Measurements from ENCODE around the gene KCP.

DNA sequence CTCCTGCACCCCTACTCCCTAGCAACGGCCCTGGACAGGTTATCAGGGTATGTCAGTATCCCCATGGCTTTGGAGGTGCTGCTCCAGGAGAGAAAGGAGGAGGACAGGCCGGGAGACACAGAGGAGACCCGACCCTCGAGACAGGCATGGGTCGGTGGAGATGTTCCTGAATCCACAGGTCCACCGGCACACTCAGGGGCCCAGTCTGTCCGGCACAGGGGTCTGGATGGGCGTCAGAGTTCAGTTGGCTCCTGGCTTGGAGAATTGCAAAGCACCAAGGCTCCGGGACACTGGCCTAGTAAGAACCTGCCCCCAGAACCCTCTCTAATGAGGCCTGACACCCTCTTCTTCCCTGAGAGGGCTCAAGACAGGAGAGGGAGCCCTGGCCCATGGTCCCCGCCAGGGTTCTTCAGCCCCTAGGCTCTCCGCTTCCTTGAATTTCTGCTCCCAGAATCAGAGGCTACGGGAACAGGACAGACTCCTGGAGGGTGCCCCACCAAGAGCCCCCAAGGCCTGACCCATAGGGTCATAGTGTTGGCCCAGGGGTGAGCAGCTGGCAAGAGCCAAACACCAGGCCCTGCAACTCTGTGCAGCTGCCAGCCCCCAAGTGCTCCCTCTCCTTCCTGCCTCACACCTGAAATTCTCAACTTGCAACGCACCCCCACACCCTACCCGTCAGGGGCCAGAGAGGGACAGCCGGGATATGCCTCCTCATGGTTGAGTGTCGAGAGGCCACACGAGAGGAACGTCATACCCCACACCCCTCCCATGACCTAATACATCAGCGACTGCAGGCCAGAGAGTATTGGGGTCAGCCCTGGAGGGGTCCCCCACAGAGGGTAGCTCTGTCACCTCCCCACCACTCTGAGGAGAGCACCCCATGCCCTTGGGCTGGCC lies 21.7 kb upstream of the KCP start:
- TF ChIP-seq POLR2AphosphoS5 (IDR thresholded peaks at IDR 0.05; ENCODE audit: borderline replicate concordance, low read depth, low read length), result no peak
- no peak for TF ChIP-seq EZH2 (IDR thresholded peaks at IDR 0.05)
- TF ChIP-seq FOXP2 (optimal IDR thresholded peaks at IDR 0.05; ENCODE audit: control extremely low read depth, extremely low read length, insufficient read depth), result no peak
